Stimulated activated CD8-positive, alpha-beta memory T cell treated with anti-CD3 and anti-CD28 coated beads, Interleukin-4, amount 100 ng/mL, for 24 hours (primary cell): ENCODE results near the gene BLOC1S3.

Experiments used
- DNase-seq: peaks from one replicate; pipeline ENCODE4 v3.0.0-alpha.2; 2020; ENCODE audit warnings: low read depth

Gene BLOC1S3

DNA sequence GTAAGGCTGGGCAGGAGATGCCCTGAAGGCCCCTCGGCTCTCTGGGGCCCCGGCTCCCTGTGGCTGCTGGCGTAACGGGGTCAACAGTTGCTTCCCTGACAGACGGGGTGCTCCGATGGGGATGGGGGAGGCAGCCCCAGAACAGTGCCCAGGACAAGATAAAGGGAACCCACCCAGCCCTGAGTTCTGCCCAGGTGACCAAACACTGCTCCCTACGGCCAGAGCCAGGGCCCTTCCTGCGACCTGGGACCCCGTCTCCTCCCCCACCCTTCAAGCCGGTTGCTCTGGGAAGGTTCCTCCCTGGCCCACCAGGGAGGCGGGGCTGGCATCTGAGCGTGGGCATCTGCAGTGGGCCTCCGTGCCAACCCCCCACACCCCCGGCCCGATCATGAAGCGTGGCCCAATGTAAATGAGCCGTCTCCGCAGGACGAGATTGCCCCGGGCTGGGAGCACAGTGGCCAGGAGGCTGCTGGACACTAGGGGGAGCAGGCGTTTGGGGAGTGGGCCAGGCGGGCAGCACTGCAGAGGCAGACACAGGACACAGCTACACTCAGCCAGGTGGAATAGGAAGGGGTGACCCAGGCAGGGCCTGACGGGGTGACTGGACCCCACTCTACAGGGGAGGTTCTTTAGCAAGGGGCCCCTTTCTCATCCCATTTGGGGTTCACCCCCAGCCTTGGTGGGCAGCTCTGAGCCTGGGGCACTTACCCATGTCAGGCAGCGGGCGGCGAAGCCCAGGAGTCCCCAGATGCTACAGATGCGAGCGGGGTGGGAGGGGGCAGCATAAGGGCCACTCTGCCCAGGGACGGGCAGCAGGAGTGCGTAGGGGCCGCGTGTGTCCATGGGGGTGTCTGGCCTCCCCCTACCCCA is 16.6 kb upstream of the BLOC1S3 start:
- no peak for DNase-seq

- DNase-seq = no peak
These were observed 15.9 kb upstream of the BLOC1S3 start for GRCh38 chr19:45162608-45163143.

DNA sequence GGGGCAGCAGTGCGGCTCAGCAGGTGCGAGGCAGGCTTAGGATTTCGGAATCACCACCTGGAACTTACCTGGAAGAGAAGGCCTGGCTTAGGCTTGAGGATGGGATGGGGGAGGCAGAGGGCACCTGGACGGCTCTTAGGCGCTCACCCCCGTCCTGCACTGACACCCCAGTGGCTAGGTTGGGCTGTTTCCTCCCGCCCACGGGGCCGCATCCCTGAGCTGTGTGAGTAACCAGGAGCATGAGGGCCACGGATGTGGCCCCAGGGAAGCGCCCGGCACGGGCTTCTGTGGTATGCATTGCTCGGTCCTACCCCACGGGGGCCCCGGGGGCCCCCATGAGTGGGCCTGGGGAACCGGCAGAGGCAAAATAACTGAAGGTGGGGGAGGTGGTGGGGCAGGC is 15.4 kb upstream of the BLOC1S3 start:
- DNase-seq = no peak

DNA sequence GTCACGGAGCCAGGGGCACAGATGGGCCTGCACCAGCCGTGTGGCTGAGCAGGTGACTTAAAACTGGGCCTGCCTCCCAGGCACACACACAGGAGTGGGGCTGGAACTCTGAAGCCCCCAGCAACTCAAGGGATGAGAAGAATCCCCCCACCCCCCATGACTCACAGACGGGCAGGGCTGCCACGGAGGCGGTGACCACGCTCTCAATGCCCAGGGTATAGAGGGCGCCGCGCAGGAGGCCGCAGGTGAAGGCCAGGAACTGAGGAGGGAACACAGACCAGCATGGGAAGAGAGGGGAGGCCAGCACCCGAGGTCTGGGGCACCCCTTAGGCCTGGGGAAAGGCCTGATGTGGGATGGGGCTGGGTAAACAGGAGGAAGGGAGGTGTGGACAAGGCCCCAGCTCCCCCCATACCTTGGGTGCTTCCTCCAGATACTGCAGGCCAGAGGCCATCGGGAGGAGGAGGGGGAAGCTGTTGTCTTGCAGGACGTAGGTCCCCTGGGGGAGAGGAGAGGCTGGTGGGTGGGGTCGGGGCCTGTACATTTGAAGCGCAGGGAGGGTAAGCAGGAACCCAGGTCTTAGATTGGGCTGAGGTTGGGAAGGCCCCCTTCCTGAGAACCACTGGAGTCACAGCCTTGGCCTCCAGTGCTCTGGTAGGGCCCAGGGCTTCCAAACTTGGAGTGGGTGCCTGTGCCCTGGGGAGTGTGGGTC is 14.7 kb upstream of the BLOC1S3 start:
- no peak for DNase-seq

DNA sequence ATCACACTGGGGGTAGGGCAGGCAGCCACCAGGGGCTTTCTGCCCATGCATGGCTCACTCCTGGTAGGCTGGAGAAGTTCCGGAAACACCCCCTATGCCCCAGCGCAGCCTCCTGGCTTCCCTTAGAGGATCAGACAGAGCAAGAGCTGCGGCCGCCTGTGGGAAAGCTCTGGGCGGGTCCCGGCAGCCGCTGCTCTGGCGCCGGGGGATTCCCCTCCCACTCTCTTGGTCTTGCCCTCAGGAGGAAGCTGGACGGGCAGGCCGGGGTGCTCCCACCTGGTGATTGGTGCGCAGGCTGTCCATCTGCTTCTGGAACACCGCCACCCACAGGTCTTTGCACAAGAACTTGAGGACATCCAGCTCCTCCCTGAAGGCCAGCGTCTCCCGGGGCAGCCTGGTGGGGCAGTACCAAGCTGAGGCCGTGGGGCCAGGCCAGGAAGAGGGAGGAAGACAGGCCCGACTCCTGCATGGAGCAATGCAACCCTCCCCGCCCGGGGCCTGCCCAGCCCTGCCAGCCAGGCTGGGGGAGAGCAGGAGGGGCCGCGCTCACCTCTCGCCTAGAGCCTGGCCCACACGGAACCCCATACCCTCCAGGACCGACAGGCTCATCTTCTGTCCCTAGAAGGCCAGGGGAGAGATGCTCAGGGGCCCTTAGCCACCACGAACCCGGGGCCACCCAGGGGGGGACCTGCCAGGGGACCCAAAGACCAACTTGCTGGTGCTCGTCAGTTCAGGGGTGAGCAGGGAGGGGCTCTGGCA is 13.8 kb upstream of the BLOC1S3 start:
- DNase-seq = peak; percentile 42

GRCh38 chr19:45166723-45167252 is 11.8 kb upstream of the BLOC1S3 start:
- DNase-seq = no peak

GRCh38 chr19:45168767-45169351 is 9.7 kb upstream of the BLOC1S3 start:
- no peak for DNase-seq

GRCh38 chr19:45169602-45170001 is 9.0 kb upstream of the BLOC1S3 start:
- DNase-seq = no peak

- no peak for DNase-seq
These were observed 8.2 kb upstream of the BLOC1S3 start for GRCh38 chr19:45170146-45171106.

GRCh38 chr19:45171211-45171623 is 7.4 kb upstream of the BLOC1S3 start:
- no peak for DNase-seq

- DNase-seq = no peak
These were observed 6.4 kb upstream of the BLOC1S3 start for GRCh38 chr19:45172173-45172572.

- DNase-seq = no peak
These were observed 5.9 kb upstream of the BLOC1S3 start for GRCh38 chr19:45172611-45173208.

GRCh38 chr19:45173816-45174215 is 4.8 kb upstream of the BLOC1S3 start:
- no peak for DNase-seq

- DNase-seq = no peak
These were observed 2.9 kb upstream of the BLOC1S3 start for GRCh38 chr19:45175515-45176345.

GRCh38 chr19:45177817-45178261 is 745 bp upstream of the BLOC1S3 start, which contains the start of gene TRAPPC6A:
Gene TRAPPC6A, minus strand, starts transcription at chr19:45178237. Its CDS starts 19 bp downstream, at chr19:45178218.
- no peak for DNase-seq

DNA sequence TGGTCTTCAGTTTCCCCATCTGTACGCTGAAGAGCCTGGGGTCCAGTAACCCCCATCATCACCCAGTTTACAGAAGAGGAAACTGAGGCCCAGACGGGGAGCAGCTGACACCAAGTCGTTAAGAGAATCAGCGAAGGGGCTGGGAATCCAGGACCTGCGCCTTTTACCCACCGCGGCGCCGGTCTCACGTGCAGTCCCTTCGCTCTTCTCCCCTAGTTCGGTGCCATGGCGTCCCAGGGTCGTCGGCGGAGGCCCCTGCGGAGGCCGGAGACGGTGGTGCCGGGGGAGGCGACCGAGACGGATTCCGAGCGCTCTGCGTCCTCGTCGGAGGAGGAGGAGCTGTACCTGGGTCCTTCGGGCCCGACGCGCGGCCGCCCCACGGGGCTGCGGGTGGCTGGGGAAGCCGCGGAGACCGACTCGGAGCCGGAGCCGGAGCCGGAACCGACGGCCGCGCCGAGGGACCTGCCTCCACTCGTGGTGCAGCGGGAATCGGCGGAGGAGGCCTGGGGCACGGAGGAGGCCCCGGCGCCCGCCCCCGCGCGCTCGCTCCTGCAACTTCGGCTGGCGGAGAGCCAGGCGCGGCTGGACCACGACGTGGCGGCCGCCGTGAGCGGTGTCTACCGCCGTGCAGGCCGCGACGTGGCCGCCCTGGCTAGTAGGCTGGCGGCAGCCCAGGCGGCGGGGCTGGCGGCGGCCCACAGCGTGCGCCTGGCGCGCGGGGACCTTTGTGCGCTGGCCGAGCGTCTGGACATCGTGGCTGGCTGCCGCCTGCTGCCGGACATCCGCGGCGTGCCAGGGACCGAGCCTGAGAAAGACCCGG is 698 bp downstream of the BLOC1S3 start:
- no peak for DNase-seq

- DNase-seq = no peak
These were observed 1.3 kb downstream of the BLOC1S3 start for GRCh38 chr19:45179892-45180370.

GRCh38 chr19:45180936-45181335 is 2.4 kb downstream of the BLOC1S3 start:
- no peak for DNase-seq
